Kasumi-1 (cell line): ENCODE data around the gene GNG12.

Experiments used
- DNase-seq, 2 experiments: peaks; one replicate each; lab custom pipeline; 2025; lab: John Stamatoyannopoulos, UW

GNG12 gene

GRCh38 chr1:67785847-67786753 is 47.2 kb downstream of the GNG12 start:
- DNase-seq: no peak

GRCh38 chr1:67784545-67785186 is 48.6 kb downstream of the GNG12 start:
- DNase-seq: no peak

GRCh38 chr1:67780637-67781036 is 52.6 kb downstream of the GNG12 start:
- no peak for DNase-seq

GRCh38 chr1:67777440-67777839 is 55.8 kb downstream of the GNG12 start:
- DNase-seq: no peak

GRCh38 chr1:67777016-67777415 is 56.3 kb downstream of the GNG12 start:
- no peak for DNase-seq

- peak in 1 of 2 experiments; percentile 8 for DNase-seq
These were observed 59.8 kb downstream of the GNG12 start for GRCh38 chr1:67773462-67773861.

- DNase-seq: no peak
These were observed 61.5 kb downstream of the GNG12 start for GRCh38 chr1:67771749-67772148.

- DNase-seq: peak in 1 of 2 experiments; percentile 5
These were observed 62.1 kb downstream of the GNG12 start for GRCh38 chr1:67771152-67771551.

GRCh38 chr1:67769633-67770256 is 63.5 kb downstream of the GNG12 start:
- DNase-seq: no peak

GRCh38 chr1:67768480-67768879 is 64.8 kb downstream of the GNG12 start:
- no peak for DNase-seq

GRCh38 chr1:67767103-67767782 is 66.0 kb downstream of the GNG12 start:
- DNase-seq: no peak

GRCh38 chr1:67766141-67766978 is 66.9 kb downstream of the GNG12 start:
- peak; percentile 47 to 76 for DNase-seq

- DNase-seq: no peak
These were observed 68.6 kb downstream of the GNG12 start for GRCh38 chr1:67764633-67765032.

- no peak for DNase-seq
These were observed 71.5 kb downstream of the GNG12 start for GRCh38 chr1:67761730-67762129.

- DNase-seq: no peak
These were observed 72.2 kb downstream of the GNG12 start for GRCh38 chr1:67761091-67761490.

- peak; percentile 46 to 70 for DNase-seq
These were observed 73.0 kb downstream of the GNG12 start for GRCh38 chr1:67760030-67760821.

GRCh38 chr1:67759692-67760029 is 73.6 kb downstream of the GNG12 start:
- DNase-seq: no peak

- DNase-seq: no peak
These were observed 74.2 kb downstream of the GNG12 start for GRCh38 chr1:67759066-67759465.

- DNase-seq: no peak
These were observed 77.6 kb downstream of the GNG12 start for GRCh38 chr1:67755619-67756018.

- no peak for DNase-seq
These were observed 78.1 kb downstream of the GNG12 start for GRCh38 chr1:67755160-67755559.

GRCh38 chr1:67754526-67754920 is 78.7 kb downstream of the GNG12 start:
- DNase-seq: peak; percentile 14 to 33
